Loucy (cell line): ENCODE data around the gene TMEM201.

Experiments used
- CTCF ChIP-seq: fragments of 200-600 bp; sonication (generic); conservative IDR thresholded peaks from 2 replicates; pipeline ENCODE4 v1.5.1; 2014; ENCODE audit warnings: mild to moderate bottlenecking, antibody characterized with exemption, low read length
- EZH2phosphoT487 ChIP-seq: fragments of 200-600 bp; IDR thresholded peaks from 2 replicates; pipeline ENCODE4 v1.6.1; 2018; ENCODE audit warnings: antibody characterized with exemption, mild to moderate bottlenecking, moderate library complexity, borderline replicate concordance

GRCh38 chr1:9611716-9612115, 23.0 kb downstream of the TMEM201 start:
- TF ChIP-seq CTCF (no peak), EZH2phosphoT487 (no peak)
